Activated CD4-positive, alpha-beta memory T cell treated with anti-CD3 and anti-CD28 coated beads, Interleukin-2, amount 10 ng/mL, durations not matched to agents 7 days and 5 days (primary cell): ENCODE data around the gene ASAP3. TPM values are rescaled to one million over a fixed set of nuclear protein-coding genes. Genes with fewer than 3 reads are reported as not detected.
A peak's percentile ranks its signal among the peaks of the same experiment; 100 is the strongest.

Experiments used
- CTCF ChIA-PET: fragments of 350-600 bp; sonication (Branson Sonifier 250); formaldehyde crosslinking; loops from one replicate; lab custom pipeline; 2021; ENCODE audit warnings: antibody characterized with exemption, inconsistent platforms; lab: Charles Lee
- POLR2A ChIA-PET: fragments of 350-600 bp; sonication (Branson Sonifier 250); formaldehyde crosslinking; loops from one replicate; lab custom pipeline; 2021; ENCODE audit warnings: antibody characterized with exemption; lab: Charles Lee
- DNase-seq: peaks from one replicate; pipeline ENCODE4 v3.0.0-alpha.2; 2020
- H3K27ac Mint-ChIP-seq: one replicate; pipeline ENCODE4 v1.8.0; 2021; ENCODE audit warnings: mild to moderate bottlenecking, mixed read lengths
- H3K27me3 Mint-ChIP-seq: one replicate; pipeline ENCODE4 v1.8.0; 2021; ENCODE audit warnings: mixed read lengths
- H3K36me3 Mint-ChIP-seq: one replicate; pipeline ENCODE4 v1.8.0; 2021; ENCODE audit warnings: low read depth, mixed read lengths
- H3K4me1 Mint-ChIP-seq: one replicate; pipeline ENCODE4 v1.8.0; 2021; ENCODE audit warnings: mixed read lengths
- H3K4me3 Mint-ChIP-seq: one replicate; pipeline ENCODE4 v1.8.0; 2021; ENCODE audit warnings: mild to moderate bottlenecking, mixed read lengths
- H3K9me3 Mint-ChIP-seq: one replicate; pipeline ENCODE4 v1.8.0; 2021; ENCODE audit warnings: mixed read lengths
- total RNA-seq, 2 experiments: library from RNA; stranded (reverse); gene quantifications; one replicate each; pipeline ENCODE4 v1.2.3, GENCODE V29; 2021

Gene ASAP3
- total RNA-seq, 2 experiments from 2014 or later = 0.43 to 0.63 TPM

DNA sequence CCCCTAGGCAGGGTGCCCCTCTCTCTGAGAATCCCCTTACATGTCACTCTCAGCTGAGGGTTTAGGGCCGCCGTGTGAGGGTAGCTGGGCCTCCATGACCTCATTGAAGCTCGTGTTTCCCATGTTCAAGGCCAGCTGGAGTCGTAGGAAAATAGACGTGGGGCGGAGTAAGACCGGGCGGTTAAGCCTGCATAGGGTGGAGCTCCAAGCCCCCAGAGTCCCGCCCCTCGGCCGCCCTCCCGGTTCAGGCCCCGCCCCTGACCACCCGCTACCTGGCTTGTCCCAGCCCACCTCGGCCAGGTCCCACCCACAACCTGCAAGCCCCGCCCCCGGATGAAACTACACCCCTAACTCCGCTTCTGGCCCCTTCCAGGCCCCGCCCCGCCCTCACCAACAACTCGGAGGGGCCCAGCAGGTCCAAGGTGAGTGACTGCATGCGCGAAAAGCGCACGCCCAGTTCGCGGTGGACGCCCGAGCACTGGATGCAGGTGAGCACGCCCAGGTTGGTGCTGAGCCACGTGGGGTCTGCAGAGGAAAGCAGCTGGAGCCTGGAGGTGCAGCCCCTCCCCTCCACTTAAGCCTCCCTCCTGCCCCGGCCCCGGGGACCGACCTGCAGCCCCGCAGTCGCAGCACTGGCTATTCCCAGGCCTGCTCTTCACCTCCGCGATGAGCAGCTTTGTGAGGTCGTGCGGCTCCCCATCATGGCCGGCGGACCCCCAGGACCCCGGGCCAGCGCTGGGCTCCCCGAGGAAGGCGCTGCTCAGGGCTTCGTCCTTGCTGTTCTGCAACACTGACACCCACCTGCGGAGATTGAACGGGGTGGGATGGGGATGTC is 47.2 kb downstream of the ASAP3 start:
- ChIA-PET POLR2A (no interaction called here), CTCF (no interaction called here)
- no peak for DNase-seq
- Mint-ChIP-seq H3K9me3 (no peaks in the 10 kb centered on the region), H3K4me3 (no peak overlapping the region), H3K4me1 (no peaks in the 10 kb centered on the region), H3K27me3 (peaks cover 14% of the 10 kb centered on the region), H3K36me3 (no peaks in the 10 kb centered on the region), H3K27ac (no peak overlapping the region)

DNA sequence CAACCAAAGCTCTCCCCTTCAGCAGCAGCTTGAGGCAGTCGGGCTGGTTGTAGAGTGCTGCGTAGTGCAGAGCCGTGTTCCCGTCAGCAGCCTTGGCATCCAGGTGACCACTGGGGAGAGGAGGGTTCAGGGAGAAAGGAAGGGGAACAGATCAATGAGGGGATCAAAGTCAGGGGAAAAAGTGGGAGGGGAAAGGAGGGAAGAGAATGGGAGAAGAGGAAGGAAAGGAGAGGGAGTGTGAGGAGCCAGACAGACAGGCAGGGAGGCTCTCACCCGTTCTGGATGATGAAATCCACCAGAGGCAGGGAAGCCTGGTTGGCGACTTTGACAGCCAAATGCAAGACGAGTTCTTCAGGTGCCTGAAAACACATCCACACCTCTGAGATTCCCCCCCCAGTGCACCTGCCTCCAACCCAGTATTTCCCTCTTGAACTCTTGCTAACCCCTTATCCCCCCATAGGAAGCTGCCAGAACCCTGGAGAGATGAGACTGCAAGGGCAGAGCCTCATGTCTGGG is 49.7 kb downstream of the ASAP3 start:
- Mint-ChIP-seq H3K27ac (no peak overlapping the region), H3K36me3 (no peaks in the 10 kb centered on the region), H3K9me3 (no peaks in the 10 kb centered on the region), H3K4me1 (no peaks in the 10 kb centered on the region), H3K4me3 (no peak overlapping the region), H3K27me3 (peaks cover 16% of the 10 kb centered on the region)
- DNase-seq = no peak
- POLR2A ChIA-PET = no interaction called here
- CTCF ChIA-PET = interaction anchor here (0.9 kb wide), 1 partner anchor 22 kb away, joined by 3 read pairs; no protein-coding TSS in a partner anchor

DNA sequence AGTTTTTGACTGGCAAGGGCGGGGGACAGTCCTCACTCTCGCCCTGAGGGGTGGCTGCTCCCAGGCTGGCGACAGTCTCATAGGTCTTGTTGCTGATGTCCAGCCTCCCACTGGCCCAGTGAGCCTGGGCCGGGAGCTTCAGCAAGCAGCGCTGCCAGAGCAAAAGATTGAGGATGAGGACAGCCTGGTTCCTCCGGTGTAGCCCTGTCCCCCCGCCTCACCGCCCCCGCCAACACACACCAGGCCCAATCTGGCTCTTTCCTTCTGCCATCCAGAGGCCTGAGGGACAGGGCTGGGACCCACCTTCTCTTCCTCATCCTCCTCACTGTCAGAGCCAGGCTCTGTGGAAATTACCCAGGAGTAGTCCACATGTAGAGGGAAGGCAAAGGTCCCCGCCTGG is 50.9 kb downstream of the ASAP3 start:
- peaks cover 21% of the 10 kb centered on the region for H3K27me3 Mint-ChIP-seq
- no peak overlapping the region for H3K27ac Mint-ChIP-seq
- no peaks in the 10 kb centered on the region for H3K36me3 Mint-ChIP-seq
- no peaks in the 10 kb centered on the region for H3K4me1 Mint-ChIP-seq
- no peak overlapping the region for H3K4me3 Mint-ChIP-seq
- CTCF ChIA-PET = no interaction called here
- POLR2A ChIA-PET = interaction anchor here (1.4 kb wide), 1 partner anchor 15 kb away, joined by 3 read pairs; no protein-coding TSS in a partner anchor
- no peaks in the 10 kb centered on the region for H3K9me3 Mint-ChIP-seq
- no peak for DNase-seq

DNA sequence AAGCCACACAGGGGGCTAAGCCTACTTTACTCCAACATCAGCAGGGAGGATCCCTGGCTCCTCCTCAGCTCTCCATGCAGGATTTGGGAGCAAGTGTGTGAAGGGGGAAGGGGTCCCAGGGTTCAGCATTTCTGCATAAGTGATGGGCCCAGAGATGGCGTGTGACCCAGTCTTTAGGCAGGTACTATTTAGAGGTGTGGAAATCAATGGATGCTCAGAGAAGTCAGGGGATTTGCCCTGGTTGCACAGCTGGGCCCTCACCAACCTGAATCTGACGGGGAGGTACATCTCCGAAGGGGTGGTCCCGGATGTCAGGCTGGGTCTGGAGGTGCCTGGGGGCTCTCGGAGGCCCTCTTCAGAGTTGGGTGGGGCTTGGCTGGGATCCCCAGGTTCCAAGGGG is 52.5 kb downstream of the ASAP3 start:
- Mint-ChIP-seq H3K27me3 (peaks cover 29% of the 10 kb centered on the region), H3K9me3 (no peaks in the 10 kb centered on the region), H3K4me3 (no peak overlapping the region), H3K4me1 (no peaks in the 10 kb centered on the region), H3K36me3 (no peaks in the 10 kb centered on the region), H3K27ac (no peak overlapping the region)
- ChIA-PET CTCF (no interaction called here), POLR2A (no interaction called here)
- DNase-seq = no peak

DNA sequence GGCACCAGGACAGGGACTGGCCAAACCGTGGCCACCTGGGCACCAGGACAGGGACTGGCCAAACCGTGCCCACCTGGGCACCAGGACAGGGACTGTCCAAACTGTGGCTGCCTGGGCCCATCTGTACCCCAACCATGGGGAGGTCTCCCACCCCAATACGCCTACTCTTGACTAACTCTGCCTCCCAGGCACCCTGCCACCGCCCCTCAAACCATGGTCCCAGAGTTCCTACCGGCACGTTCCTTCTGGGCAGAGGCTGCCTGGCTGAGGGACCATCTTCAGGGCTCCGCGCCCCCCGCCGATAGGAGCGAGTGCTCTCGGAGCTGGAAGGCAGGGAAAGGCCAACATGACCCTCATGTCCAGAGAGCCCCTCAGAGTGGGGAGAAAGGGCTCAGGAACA is 53.2 kb downstream of the ASAP3 start:
- no peak overlapping the region for H3K27ac Mint-ChIP-seq
- peaks cover 34% of the 10 kb centered on the region for H3K27me3 Mint-ChIP-seq
- no peaks in the 10 kb centered on the region for H3K4me1 Mint-ChIP-seq
- CTCF ChIA-PET = no interaction called here
- H3K36me3 Mint-ChIP-seq = no peaks in the 10 kb centered on the region
- no peaks in the 10 kb centered on the region for H3K9me3 Mint-ChIP-seq
- no peak for DNase-seq
- no peak overlapping the region for H3K4me3 Mint-ChIP-seq
- POLR2A ChIA-PET = no interaction called here

DNA sequence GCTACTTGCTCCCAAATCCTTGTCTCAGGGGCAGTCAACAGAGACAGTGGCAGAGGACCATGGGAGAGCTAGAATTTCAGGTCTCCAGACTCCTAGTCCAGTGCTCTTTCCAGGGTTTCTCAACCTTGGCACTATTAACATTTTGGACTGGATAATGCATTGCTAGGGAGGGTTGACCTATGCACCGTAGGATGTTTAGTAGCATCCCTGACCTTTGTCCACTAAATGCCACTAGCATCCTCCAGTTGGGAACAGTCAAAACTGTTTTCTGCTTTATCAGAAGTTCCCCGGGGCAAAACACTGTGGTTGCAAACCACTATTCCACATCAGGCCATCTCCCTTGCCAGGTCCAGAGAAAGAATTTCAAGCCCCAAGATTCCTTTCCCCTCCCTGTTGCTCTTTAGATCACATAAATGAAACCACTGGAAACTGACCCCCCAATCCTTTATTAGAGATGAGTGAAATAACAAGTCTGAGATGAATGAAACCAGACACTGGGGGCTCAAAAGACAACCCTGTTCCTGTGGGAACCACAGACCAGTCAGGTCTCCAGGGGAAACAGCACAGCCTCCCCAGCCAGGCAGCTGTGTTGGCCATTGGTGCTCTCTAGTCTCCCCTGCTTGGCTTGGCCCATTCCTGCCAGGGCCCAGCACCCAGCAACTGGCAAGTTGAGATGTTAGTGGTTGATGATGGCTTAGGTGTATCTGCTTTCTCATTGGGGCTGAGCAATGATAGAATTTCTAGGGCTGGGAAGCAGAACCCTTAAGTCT is 55.7 kb downstream of the ASAP3 start:
- Mint-ChIP-seq H3K9me3 (no peaks in the 10 kb centered on the region), H3K36me3 (no peaks in the 10 kb centered on the region), H3K27me3 (peaks cover 42% of the 10 kb centered on the region), H3K4me1 (peaks cover 11% of the 10 kb centered on the region), H3K4me3 (no peak overlapping the region), H3K27ac (no peak overlapping the region)
- DNase-seq = no peak
- ChIA-PET POLR2A (no interaction called here), CTCF (no interaction called here)

DNA sequence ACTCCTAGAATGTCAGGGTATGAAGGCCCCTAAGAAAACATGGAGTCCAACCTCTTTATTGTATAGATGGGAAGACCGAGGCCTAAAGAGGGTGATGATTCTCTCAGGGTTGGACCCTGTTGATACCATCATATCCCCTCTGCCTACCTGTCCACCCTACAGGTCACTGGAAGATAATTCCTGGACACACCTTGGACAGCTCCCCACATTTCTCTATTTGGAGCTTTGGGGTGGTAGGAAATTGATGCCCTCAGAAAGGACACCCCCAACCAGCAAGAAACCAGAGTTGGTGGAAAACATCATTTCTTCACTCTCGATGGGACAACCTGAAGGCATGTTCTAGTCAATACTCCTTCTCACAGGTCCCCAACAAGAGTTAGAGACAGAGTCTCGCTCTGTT is 56.4 kb downstream of the ASAP3 start:
- H3K4me1 Mint-ChIP-seq = peaks cover 19% of the 10 kb centered on the region
- no peak overlapping the region for H3K4me3 Mint-ChIP-seq
- ChIA-PET CTCF (no interaction called here), POLR2A (no interaction called here)
- peaks cover 45% of the 10 kb centered on the region for H3K27me3 Mint-ChIP-seq
- no peaks in the 10 kb centered on the region for H3K36me3 Mint-ChIP-seq
- no peak overlapping the region for H3K27ac Mint-ChIP-seq
- H3K9me3 Mint-ChIP-seq = no peaks in the 10 kb centered on the region
- DNase-seq = no peak

DNA sequence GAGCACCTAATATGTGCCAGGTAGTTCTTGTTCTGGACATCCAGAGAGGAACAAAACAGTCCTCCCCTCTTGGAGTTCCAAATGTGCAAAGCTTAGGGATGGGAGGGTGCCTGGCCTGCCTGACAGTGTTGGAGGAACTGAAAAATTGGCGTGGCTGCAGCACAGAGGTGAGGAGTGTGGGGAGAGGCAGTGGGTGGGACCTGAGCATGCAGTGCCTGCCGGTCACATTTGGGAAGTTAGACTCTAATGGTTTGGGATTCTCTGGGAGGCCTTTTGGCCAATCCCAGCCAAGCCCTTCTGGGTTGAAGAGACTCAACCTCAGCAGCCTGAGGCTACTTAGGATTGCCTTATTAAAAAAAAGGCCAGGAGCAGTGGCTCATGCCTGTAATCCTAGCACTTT is 57.2 kb downstream of the ASAP3 start:
- CTCF ChIA-PET = no interaction called here
- H3K27me3 Mint-ChIP-seq = peaks cover 47% of the 10 kb centered on the region
- no peaks in the 10 kb centered on the region for H3K9me3 Mint-ChIP-seq
- H3K4me1 Mint-ChIP-seq = peaks cover 26% of the 10 kb centered on the region
- H3K27ac Mint-ChIP-seq = no peak overlapping the region
- no peak for DNase-seq
- H3K4me3 Mint-ChIP-seq = no peak overlapping the region
- POLR2A ChIA-PET = no interaction called here
- H3K36me3 Mint-ChIP-seq = no peaks in the 10 kb centered on the region

DNA sequence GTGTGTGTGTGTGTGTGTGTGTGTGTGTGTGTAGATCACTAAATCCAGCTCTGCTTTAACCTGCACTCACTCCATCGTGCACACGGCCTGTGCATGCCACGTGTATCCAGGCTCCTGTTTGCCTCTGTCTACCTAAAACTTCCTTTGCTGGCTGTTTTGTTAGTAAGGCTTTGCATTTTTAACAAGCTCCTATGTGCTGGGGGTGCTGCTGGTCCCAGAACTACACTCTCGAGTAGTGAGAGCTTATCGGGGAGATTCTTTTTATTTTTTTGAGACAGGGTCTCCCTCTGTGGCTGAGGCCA is 58.8 kb downstream of the ASAP3 start:
- ChIA-PET CTCF (no interaction called here), POLR2A (interaction anchor here (0.9 kb wide), 1 partner anchor 128 kb away, joined by 3 read pairs; no protein-coding TSS in a partner anchor)
- Mint-ChIP-seq H3K36me3 (no peaks in the 10 kb centered on the region), H3K4me3 (no peak overlapping the region), H3K27ac (no peak overlapping the region), H3K27me3 (peaks cover 54% of the 10 kb centered on the region), H3K9me3 (no peaks in the 10 kb centered on the region), H3K4me1 (peaks cover 31% of the 10 kb centered on the region)
- no peak for DNase-seq

DNA sequence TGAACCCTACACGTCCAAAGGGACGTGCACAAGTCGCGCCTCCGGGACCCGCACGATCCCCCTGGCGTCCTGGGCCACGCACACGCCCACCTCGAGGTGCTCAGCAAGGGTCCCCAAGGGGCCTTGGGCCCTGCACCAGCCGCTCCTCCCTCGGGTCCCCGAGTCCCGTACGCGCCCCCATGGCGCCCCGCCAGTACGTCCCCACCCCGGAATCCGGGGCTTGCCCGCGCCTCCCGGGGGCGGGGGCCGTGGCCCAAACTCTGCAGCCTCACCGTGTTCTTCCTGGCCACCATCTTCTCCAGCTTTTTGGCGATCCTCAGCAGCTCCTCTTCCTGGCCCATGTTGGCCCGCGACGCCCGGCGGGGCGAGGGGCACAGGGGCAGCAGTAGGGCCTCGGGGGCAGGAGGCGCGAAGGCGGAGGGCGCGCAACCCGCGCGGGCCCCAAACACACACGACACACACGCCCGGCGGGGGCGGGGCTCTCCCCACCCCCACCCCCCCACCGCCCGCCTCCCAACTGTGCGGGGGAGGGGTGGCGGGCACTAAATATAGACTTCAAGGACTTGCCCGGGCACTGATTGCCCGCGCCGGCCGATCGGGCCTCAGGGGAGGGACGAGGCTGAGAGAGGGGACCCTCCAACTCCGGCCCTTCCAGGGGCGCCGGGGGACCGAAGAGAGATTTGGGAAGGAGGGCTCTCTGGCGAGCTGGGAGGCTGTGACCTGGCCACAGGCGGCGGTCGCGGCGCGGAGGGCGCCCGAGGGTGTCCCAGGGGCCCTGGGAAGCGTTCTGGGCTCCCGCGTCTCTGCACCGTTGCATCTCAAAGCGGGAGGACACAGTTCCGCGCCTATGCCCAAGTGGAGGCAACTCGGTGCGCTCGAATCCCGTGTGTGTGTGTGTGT is 59.4 kb downstream of the ASAP3 start, which contains the start of gene TCEA3:
TCEA3 (minus strand) TSS at position 456 of the 900 bp plus-strand sequence; CDS start at position 341, 115 bp downstream.
- POLR2A ChIA-PET = interaction anchor here (1.1 kb wide), 1 partner anchor 80 kb away, joined by 4 read pairs; the partner anchor contains the start of gene HNRNPR
- Mint-ChIP-seq H3K9me3 (no peaks in the 10 kb centered on the region), H3K4me3 (peak within 1 kb of the TSS; percentile 65), H3K27ac (peak within 1 kb of the TSS; percentile 31), H3K36me3 (no peaks in the 10 kb centered on the region), H3K4me1 (peaks cover 33% of the 10 kb centered on the region), H3K27me3 (peaks cover 54% of the 10 kb centered on the region)
- DNase-seq = no peak
- CTCF ChIA-PET = no interaction called here

DNA sequence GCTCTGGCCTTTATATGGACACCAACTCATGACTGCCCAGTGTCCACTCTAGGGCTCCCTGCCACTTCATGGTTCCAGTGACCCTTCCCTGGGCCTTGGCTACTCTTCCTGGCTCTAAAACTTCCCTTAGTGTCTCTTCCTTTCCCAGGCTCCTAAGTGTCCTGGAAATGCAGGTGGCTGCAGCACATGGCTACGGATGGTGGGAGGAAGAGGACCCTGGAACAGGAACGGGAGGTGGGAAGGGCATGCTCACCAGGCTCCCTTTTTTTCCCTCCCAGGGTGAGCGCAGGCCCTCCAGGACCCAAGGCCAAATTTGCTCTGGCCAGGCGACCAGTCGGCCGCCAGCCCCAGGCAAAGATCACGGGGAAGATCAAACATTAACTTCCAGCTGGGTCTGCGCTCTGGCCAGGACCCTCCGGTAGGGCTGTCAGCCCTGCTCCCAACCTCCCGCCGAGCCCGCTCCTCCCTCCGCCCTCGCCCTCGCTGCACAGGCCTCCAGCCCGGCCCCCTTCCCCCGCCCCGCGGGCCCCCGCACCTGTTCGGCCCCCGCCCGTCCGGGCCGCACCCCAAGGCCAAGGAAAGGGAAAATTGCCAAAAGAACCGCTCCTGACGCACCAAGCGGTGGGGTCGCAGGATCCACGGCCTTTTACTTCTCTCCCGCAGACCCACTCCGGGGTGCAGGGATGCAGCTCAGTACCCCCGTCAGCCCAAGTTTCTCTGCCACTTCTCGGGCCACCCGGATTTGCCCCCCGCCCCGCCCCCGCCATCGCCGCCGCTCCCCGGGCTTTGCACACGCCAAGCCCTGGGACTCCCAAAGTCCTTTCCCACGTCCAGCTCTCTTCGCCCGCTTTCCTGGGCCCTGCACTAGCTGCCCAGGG is 60.3 kb downstream of the ASAP3 start:
- no peak for DNase-seq
- no peaks in the 10 kb centered on the region for H3K36me3 Mint-ChIP-seq
- peaks cover 48% of the 10 kb centered on the region for H3K27me3 Mint-ChIP-seq
- ChIA-PET POLR2A (interaction anchor here (1.1 kb wide), 1 partner anchor 79 kb away, joined by 4 read pairs; the partner anchor contains the start of gene HNRNPR), CTCF (no interaction called here)
- peaks cover 33% of the 10 kb centered on the region for H3K4me1 Mint-ChIP-seq
- peak overlapping the region; percentile 65 for H3K4me3 Mint-ChIP-seq
- H3K27ac Mint-ChIP-seq = no peak overlapping the region
- no peaks in the 10 kb centered on the region for H3K9me3 Mint-ChIP-seq
